Activated CD4-positive, alpha-beta memory T cell treated with anti-CD3 and anti-CD28 coated beads, Interleukin-2, amount 10 ng/mL, durations not matched to agents 7 days and 5 days (primary cell): ENCODE data around the gene CMTM2. TPM values are rescaled to one million over a fixed set of nuclear protein-coding genes. Genes with fewer than 3 reads are reported as not detected.

Experiments used
- CTCF ChIA-PET: fragments of 350-600 bp; sonication (Branson Sonifier 250); formaldehyde crosslinking; loops from one replicate; lab custom pipeline; 2021; ENCODE audit warnings: antibody characterized with exemption, inconsistent platforms; lab: Charles Lee
- POLR2A ChIA-PET: fragments of 350-600 bp; sonication (Branson Sonifier 250); formaldehyde crosslinking; loops from one replicate; lab custom pipeline; 2021; ENCODE audit warnings: antibody characterized with exemption; lab: Charles Lee
- DNase-seq: peaks from one replicate; pipeline ENCODE4 v3.0.0-alpha.2; 2020
- H3K27ac Mint-ChIP-seq: one replicate; pipeline ENCODE4 v1.8.0; 2021; ENCODE audit warnings: mild to moderate bottlenecking, mixed read lengths
- H3K27me3 Mint-ChIP-seq: one replicate; pipeline ENCODE4 v1.8.0; 2021; ENCODE audit warnings: mixed read lengths
- H3K36me3 Mint-ChIP-seq: one replicate; pipeline ENCODE4 v1.8.0; 2021; ENCODE audit warnings: low read depth, mixed read lengths
- H3K4me1 Mint-ChIP-seq: one replicate; pipeline ENCODE4 v1.8.0; 2021; ENCODE audit warnings: mixed read lengths
- H3K4me3 Mint-ChIP-seq: one replicate; pipeline ENCODE4 v1.8.0; 2021; ENCODE audit warnings: mild to moderate bottlenecking, mixed read lengths
- H3K9me3 Mint-ChIP-seq: one replicate; pipeline ENCODE4 v1.8.0; 2021; ENCODE audit warnings: mixed read lengths
- total RNA-seq, 2 experiments: library from RNA; stranded (reverse); gene quantifications; one replicate each; pipeline ENCODE4 v1.2.3, GENCODE V29; 2021

The CMTM2 gene
- total RNA-seq, 2 experiments from 2014 or later, result 0.43 to 0.83 TPM

GRCh38 chr16:66572356-66572755, 6.9 kb upstream of the CMTM2 start:
- DNase-seq, result no peak
- H3K4me3 Mint-ChIP-seq, result no peak overlapping the region
- POLR2A ChIA-PET, result interaction anchor here (0.8 to 1.6 kb wide), 4 partner anchors 8 to 20 kb away, joined by 3 to 4 read pairs (median 4); no protein-coding TSS in a partner anchor
- peak overlapping the region; percentile 40 for H3K27ac Mint-ChIP-seq
- H3K4me1 Mint-ChIP-seq, result peaks cover 15% of the 10 kb centered on the region
- peaks cover 3% of the 10 kb centered on the region for H3K27me3 Mint-ChIP-seq
- H3K36me3 Mint-ChIP-seq, result peaks cover 36% of the 10 kb centered on the region
- CTCF ChIA-PET, result interaction anchor here (1.5 to 1.6 kb wide), 2 partner anchors 20 to 78 kb away, joined by 3 read pairs; partner anchors contain the start of gene CKLF
- no peaks in the 10 kb centered on the region for H3K9me3 Mint-ChIP-seq

GRCh38 chr16:66574081-66574480, 5.2 kb upstream of the CMTM2 start:
- DNase-seq, result no peak
- POLR2A ChIA-PET, result interaction anchor here (1.7 kb wide), 1 partner anchor 9 kb away, joined by 6 read pairs; no protein-coding TSS in a partner anchor
- CTCF ChIA-PET, result interaction anchor here (1.0 to 2.3 kb wide), 4 partner anchors 9 to 35 kb away, joined by 3 to 15 read pairs (median 4); no protein-coding TSS in a partner anchor
- peaks cover 11% of the 10 kb centered on the region for H3K4me1 Mint-ChIP-seq
- peaks cover 19% of the 10 kb centered on the region for H3K27me3 Mint-ChIP-seq
- H3K9me3 Mint-ChIP-seq, result no peaks in the 10 kb centered on the region
- H3K27ac Mint-ChIP-seq, result no peak overlapping the region
- no peak overlapping the region for H3K4me3 Mint-ChIP-seq
- peaks cover 34% of the 10 kb centered on the region for H3K36me3 Mint-ChIP-seq

- no peak overlapping the region for H3K27ac Mint-ChIP-seq
- no peak overlapping the region for H3K4me3 Mint-ChIP-seq
- ChIA-PET CTCF (interaction anchor here (1.0 to 2.3 kb wide), 4 partner anchors 9 to 34 kb away, joined by 3 to 15 read pairs (median 7); no protein-coding TSS in a partner anchor), POLR2A (interaction anchor here (1.7 kb wide), 1 partner anchor 10 kb away, joined by 6 read pairs; no protein-coding TSS in a partner anchor)
- DNase-seq, result no peak
- H3K4me1 Mint-ChIP-seq, result peaks cover 13% of the 10 kb centered on the region
- peaks cover 23% of the 10 kb centered on the region for H3K27me3 Mint-ChIP-seq
- no peaks in the 10 kb centered on the region for H3K9me3 Mint-ChIP-seq
- peaks cover 29% of the 10 kb centered on the region for H3K36me3 Mint-ChIP-seq
These were observed 4.7 kb upstream of the CMTM2 start for GRCh38 chr16:66574531-66574930.

- H3K4me3 Mint-ChIP-seq, result no peak overlapping the region
- no peak for DNase-seq
- H3K9me3 Mint-ChIP-seq, result no peaks in the 10 kb centered on the region
- H3K27me3 Mint-ChIP-seq, result peaks cover 28% of the 10 kb centered on the region
- H3K4me1 Mint-ChIP-seq, result peaks cover 16% of the 10 kb centered on the region
- no peak overlapping the region for H3K27ac Mint-ChIP-seq
- H3K36me3 Mint-ChIP-seq, result peaks cover 26% of the 10 kb centered on the region
- POLR2A ChIA-PET, result interaction anchor here (1.7 kb wide), 1 partner anchor 10 kb away, joined by 6 read pairs; no protein-coding TSS in a partner anchor
- CTCF ChIA-PET, result interaction anchor here (1.0 to 2.3 kb wide), 4 partner anchors 10 to 34 kb away, joined by 3 to 15 read pairs (median 7); no protein-coding TSS in a partner anchor
These were observed 4.2 kb upstream of the CMTM2 start for GRCh38 chr16:66575060-66575459.

- ChIA-PET CTCF (interaction anchor here (0.7 to 2.4 kb wide), 3 partner anchors 14 to 33 kb away, joined by 3 to 7 read pairs (median 3); no protein-coding TSS in a partner anchor), POLR2A (interaction anchor here (1.2 to 1.7 kb wide), 2 partner anchors 14 to 25 kb away, joined by 4 read pairs; no protein-coding TSS in a partner anchor)
- H3K27ac Mint-ChIP-seq, result no peak overlapping the region
- DNase-seq, result no peak
- H3K9me3 Mint-ChIP-seq, result no peaks in the 10 kb centered on the region
- peaks cover 18% of the 10 kb centered on the region for H3K36me3 Mint-ChIP-seq
- peaks cover 13% of the 10 kb centered on the region for H3K4me1 Mint-ChIP-seq
- H3K4me3 Mint-ChIP-seq, result no peak overlapping the region
- peaks cover 36% of the 10 kb centered on the region for H3K27me3 Mint-ChIP-seq
These were observed 3.0 kb upstream of the CMTM2 start for GRCh38 chr16:66576296-66576695.

GRCh38 chr16:66580605-66581209, 1.4 kb downstream of the CMTM2 start:
- DNase-seq, result no peak
- Mint-ChIP-seq H3K27ac (no peak overlapping the region), H3K27me3 (peaks cover 36% of the 10 kb centered on the region), H3K4me1 (peaks cover 9% of the 10 kb centered on the region), H3K36me3 (peaks cover 6% of the 10 kb centered on the region), H3K4me3 (no peak overlapping the region), H3K9me3 (no peaks in the 10 kb centered on the region)
- CTCF ChIA-PET, result interaction anchor here (0.8 to 4.1 kb wide), 3 partner anchors 9 to 287 kb away, joined by 3 to 19 read pairs (median 5); no protein-coding TSS in a partner anchor
- POLR2A ChIA-PET, result interaction anchor here (1.1 to 1.2 kb wide), 2 partner anchors 8 to 10 kb away, joined by 3 to 4 read pairs; no protein-coding TSS in a partner anchor

- Mint-ChIP-seq H3K9me3 (no peaks in the 10 kb centered on the region), H3K27me3 (peaks cover 36% of the 10 kb centered on the region), H3K27ac (no peak overlapping the region), H3K4me1 (peaks cover 9% of the 10 kb centered on the region), H3K4me3 (no peak overlapping the region), H3K36me3 (peaks cover 6% of the 10 kb centered on the region)
- CTCF ChIA-PET, result interaction anchor here (1.3 to 4.1 kb wide), 2 partner anchors 8 to 27 kb away, joined by 5 to 19 read pairs; no protein-coding TSS in a partner anchor
- POLR2A ChIA-PET, result interaction anchor here (1.1 to 1.4 kb wide), 3 partner anchors 9 to 16 kb away, joined by 3 to 4 read pairs (median 3); no protein-coding TSS in a partner anchor
- no peak for DNase-seq
These were observed 2.1 kb downstream of the CMTM2 start for GRCh38 chr16:66581246-66581952.

- peak; percentile 9 for DNase-seq
- Mint-ChIP-seq H3K27ac (no peak overlapping the region), H3K4me3 (no peak overlapping the region), H3K36me3 (no peaks in the 10 kb centered on the region), H3K4me1 (peaks cover 20% of the 10 kb centered on the region), H3K27me3 (peaks cover 5% of the 10 kb centered on the region), H3K9me3 (no peaks in the 10 kb centered on the region)
- ChIA-PET CTCF (no interaction called here), POLR2A (interaction anchor here (1.0 kb wide), 1 partner anchor 18 kb away, joined by 3 read pairs; the partner anchor contains the start of gene CMTM3)
These were observed 6.4 kb downstream of the CMTM2 start for GRCh38 chr16:66585481-66586239.

- no peak overlapping the region for H3K4me3 Mint-ChIP-seq
- peaks cover 26% of the 10 kb centered on the region for H3K4me1 Mint-ChIP-seq
- H3K27ac Mint-ChIP-seq, result no peak overlapping the region
- H3K9me3 Mint-ChIP-seq, result no peaks in the 10 kb centered on the region
- ChIA-PET POLR2A (no interaction called here), CTCF (interaction anchor here (2.4 to 2.8 kb wide), 3 partner anchors 10 to 181 kb away, joined by 14 to 49 read pairs (median 15); no protein-coding TSS in a partner anchor)
- DNase-seq, result no peak
- H3K36me3 Mint-ChIP-seq, result no peaks in the 10 kb centered on the region
- peaks cover 2% of the 10 kb centered on the region for H3K27me3 Mint-ChIP-seq
These were observed 8.8 kb downstream of the CMTM2 start for GRCh38 chr16:66587881-66588600.

GRCh38 chr16:66588981-66589713, 9.9 kb downstream of the CMTM2 start:
- ChIA-PET CTCF (interaction anchor here (0.5 to 2.8 kb wide), 27 partner anchors 9 to 247 kb away, joined by 3 to 49 read pairs (median 5); partner anchors contain the start of genes CKLF, CMTM2, CMTM3 and TK2), POLR2A (interaction anchor here (1.1 to 2.7 kb wide), 9 partner anchors 9 to 182 kb away, joined by 4 to 36 read pairs (median 5); partner anchors contain the start of genes CKLF, CMTM2 and CMTM3)
- Mint-ChIP-seq H3K27ac (peak overlapping the region; percentile 47), H3K4me3 (peak overlapping the region; percentile 67), H3K36me3 (no peaks in the 10 kb centered on the region), H3K4me1 (peaks cover 26% of the 10 kb centered on the region), H3K9me3 (peaks cover 3% of the 10 kb centered on the region), H3K27me3 (peaks cover 2% of the 10 kb centered on the region)
- DNase-seq, result peak; percentile 81
